ENCODE results near the gene NRXN3.

DNA sequence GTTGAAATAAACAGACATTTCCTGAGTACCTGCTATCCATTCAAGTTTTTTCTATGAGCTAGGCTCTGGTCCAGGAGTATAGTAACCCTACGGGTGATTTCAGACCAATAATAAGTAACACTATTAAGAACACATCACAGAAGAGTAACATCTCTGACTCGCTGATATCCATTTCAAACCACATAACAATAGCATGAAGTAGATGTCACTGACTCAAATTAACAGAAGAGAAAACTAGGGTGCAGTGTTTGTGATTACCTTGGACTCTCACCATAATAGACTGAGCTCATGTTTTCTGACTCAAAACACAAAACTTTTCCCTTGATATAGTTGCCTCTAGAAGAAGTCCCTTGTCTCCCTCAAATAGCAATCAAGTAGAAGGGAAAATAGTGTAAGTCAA is 1618.2 kb downstream of the NRXN3 start:
- TF ChIP-seq, protein P1, sequence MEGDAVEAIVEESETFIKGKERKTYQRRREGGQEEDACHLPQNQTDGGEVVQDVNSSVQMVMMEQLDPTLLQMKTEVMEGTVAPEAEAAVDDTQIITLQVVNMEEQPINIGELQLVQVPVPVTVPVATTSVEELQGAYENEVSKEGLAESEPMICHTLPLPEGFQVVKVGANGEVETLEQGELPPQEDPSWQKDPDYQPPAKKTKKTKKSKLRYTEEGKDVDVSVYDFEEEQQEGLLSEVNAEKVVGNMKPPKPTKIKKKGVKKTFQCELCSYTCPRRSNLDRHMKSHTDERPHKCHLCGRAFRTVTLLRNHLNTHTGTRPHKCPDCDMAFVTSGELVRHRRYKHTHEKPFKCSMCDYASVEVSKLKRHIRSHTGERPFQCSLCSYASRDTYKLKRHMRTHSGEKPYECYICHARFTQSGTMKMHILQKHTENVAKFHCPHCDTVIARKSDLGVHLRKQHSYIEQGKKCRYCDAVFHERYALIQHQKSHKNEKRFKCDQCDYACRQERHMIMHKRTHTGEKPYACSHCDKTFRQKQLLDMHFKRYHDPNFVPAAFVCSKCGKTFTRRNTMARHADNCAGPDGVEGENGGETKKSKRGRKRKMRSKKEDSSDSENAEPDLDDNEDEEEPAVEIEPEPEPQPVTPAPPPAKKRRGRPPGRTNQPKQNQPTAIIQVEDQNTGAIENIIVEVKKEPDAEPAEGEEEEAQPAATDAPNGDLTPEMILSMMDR (IDR thresholded peaks at IDR 0.05; ENCODE audit: insufficient read depth, low read depth, low read length), result no peak
- TF ChIP-seq EZH2 (IDR thresholded peaks at IDR 0.05; ENCODE audit: insufficient read depth, low read length), result no peak

Measured in astrocyte (in vitro differentiated cells and primary cell).